Upper lobe of left lung (tissue), 6 donors: Measurements from ENCODE around the gene BCL7C. TPM values are rescaled to one million over a fixed set of nuclear protein-coding genes. Genes with fewer than 3 reads are reported as not detected.
"Not testable (repeated sequence)": the region's sequence is repeated elsewhere in the genome, so short reads cannot be mapped to it uniquely, and the experiment has no call there.

Experiments
- ATAC-seq, 2 donors: fragments of 200-7000 bp; cut with Tn5 transposase; one replicate each; pipeline ENCODE4 v1.9.1; 2022; ENCODE audit warnings: mild to moderate bottlenecking in 2 of 2, moderate library complexity in 2 of 2; ENCODE audit not compliant: low FRiP score in 2 of 2
- DNase-seq, 2 donors: peaks; one replicate each; pipeline ENCODE4 v3.0.0-alpha.2; 2019 to 2020
- H3K27ac ChIP-seq, 4 donors: fragments of 200-600 bp; sonication (generic); one replicate each; pipeline ENCODE4 v1.5.1; 2016 to 2019
- H3K27me3 ChIP-seq, 4 donors: fragments of 200-600 bp; sonication (generic); one replicate each; pipeline ENCODE4 v1.5.1; 2017 to 2019
- H3K36me3 ChIP-seq, 4 donors: fragments of 200-600 bp; sonication (generic); one replicate each; pipeline ENCODE4 v1.5.1; 2016 to 2019
- H3K4me1 ChIP-seq, 4 donors: fragments of 200-600 bp; sonication (generic); one replicate each; pipeline ENCODE4 v1.5.1; 2018 to 2019
- H3K4me3 ChIP-seq, 4 donors: fragments of 200-600 bp; sonication (generic); one replicate each; pipeline ENCODE4 v1.5.1; 2017 to 2019; ENCODE audit warnings: mild to moderate bottlenecking in 2 of 4, moderate library complexity in 1 of 4
- H3K9me3 ChIP-seq, 4 donors: fragments of 200-600 bp; sonication (generic); one replicate each; pipeline ENCODE4 v1.5.1; 2018 to 2019
- EP300 ChIP-seq, 4 donors: sonication (generic); formaldehyde crosslinking; IDR thresholded peaks; one replicate each; pipeline ENCODE4 v1.5.1; 2017; ENCODE audit warnings: antibody characterized with exemption in 4 of 4, control low read depth in 2 of 4
- POLR2A ChIP-seq, 4 donors: fragments of 450-650 bp; IDR thresholded peaks; one replicate each; pipeline ENCODE4 v1.5.1; 2016 to 2017; ENCODE audit warnings: antibody characterized with exemption in 4 of 4, mild to moderate bottlenecking in 2 of 4
- POLR2AphosphoS5 ChIP-seq, 2 donors: sonication (generic); formaldehyde crosslinking; IDR thresholded peaks; one replicate each; pipeline ENCODE4 v1.5.1; 2017; ENCODE audit warnings: antibody characterized with exemption in 2 of 2
- WGBS, 2 donors: methylation state at CpG; one replicate each; pipeline ENCODE4 v1.1.5; 2017 to 2018; 5-methylcytosine and 5-hydroxymethylcytosine counted together
- total RNA-seq, 6 donors: library from RNA; depleted of rRNA in 4 of 6; stranded (reverse); fragments of >200 nt in 4 of 6; gene quantifications; one replicate each; pipeline versions ENCODE4 v1.1.0 to v1.2.1, GENCODE V29; 2016 to 2021
- TF ChIP-seq, protein P1 (sequence below), 6 experiments: fragments of 450-650 bp in 4 of 6; fragments of 200-600 bp in 2 of 6; sonication (generic) in 2 of 6; IDR thresholded peaks; one replicate each; pipeline ENCODE4 v1.5.1; 2016 to 2019; ENCODE audit warnings: antibody characterized with exemption in 6 of 6
- donor health status: DM: no; HTN: no; CAD: no; lungs with moderate emphysema.
- donor health status: DM: no; HTN: yes; CAD: no; lungs with severe emphysema.

BCL7C gene
- total RNA-seq = 10 to 100 TPM; 15.7 to 32.8 (median 28.2) TPM

GRCh38 chr16:30893744-30894539 lies at the start of gene BCL7C:
TSS of gene BCL7C (minus strand) at chr16:30894077. CDS start at chr16:30893944, 133 bp downstream.
- H3K9me3 ChIP-seq = no peaks in the 10 kb centered on the region
- no peak for TF ChIP-seq EP300 (IDR thresholded peaks at IDR 0.05)
- TF ChIP-seq POLR2AphosphoS5 (IDR thresholded peaks at IDR 0.05) = peak; percentile 47 to 54
- TF ChIP-seq, protein P1, sequence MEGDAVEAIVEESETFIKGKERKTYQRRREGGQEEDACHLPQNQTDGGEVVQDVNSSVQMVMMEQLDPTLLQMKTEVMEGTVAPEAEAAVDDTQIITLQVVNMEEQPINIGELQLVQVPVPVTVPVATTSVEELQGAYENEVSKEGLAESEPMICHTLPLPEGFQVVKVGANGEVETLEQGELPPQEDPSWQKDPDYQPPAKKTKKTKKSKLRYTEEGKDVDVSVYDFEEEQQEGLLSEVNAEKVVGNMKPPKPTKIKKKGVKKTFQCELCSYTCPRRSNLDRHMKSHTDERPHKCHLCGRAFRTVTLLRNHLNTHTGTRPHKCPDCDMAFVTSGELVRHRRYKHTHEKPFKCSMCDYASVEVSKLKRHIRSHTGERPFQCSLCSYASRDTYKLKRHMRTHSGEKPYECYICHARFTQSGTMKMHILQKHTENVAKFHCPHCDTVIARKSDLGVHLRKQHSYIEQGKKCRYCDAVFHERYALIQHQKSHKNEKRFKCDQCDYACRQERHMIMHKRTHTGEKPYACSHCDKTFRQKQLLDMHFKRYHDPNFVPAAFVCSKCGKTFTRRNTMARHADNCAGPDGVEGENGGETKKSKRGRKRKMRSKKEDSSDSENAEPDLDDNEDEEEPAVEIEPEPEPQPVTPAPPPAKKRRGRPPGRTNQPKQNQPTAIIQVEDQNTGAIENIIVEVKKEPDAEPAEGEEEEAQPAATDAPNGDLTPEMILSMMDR (IDR thresholded peaks at IDR 0.05) = peak; percentile 31 to 86 (median 66)
- TF ChIP-seq POLR2A (IDR thresholded peaks at IDR 0.05) = peak in 2 of 4 donors; percentile 26 to 66
- DNase-seq = peak; percentile 96 to 99
- 0 to 5% methylated on average over 5 to 20 of the region's 97 CpGs for WGBS, 2 donors
- ATAC-seq = peak; percentile 88 to 94
- H3K36me3 ChIP-seq = peaks cover 0 to 29% (median 15%) of the 10 kb centered on the region in 4 donors
- peak within 1 kb of the TSS; percentile 48 to 84 (median 74) for H3K4me3 ChIP-seq
- no peaks in the 10 kb centered on the region for H3K27me3 ChIP-seq
- peak within 1 kb of the TSS; percentile 95 to 99 (median 97) for H3K27ac ChIP-seq
- H3K4me1 ChIP-seq = peaks cover 28 to 48% (median 40%) of the 10 kb centered on the region in 4 donors

DNA sequence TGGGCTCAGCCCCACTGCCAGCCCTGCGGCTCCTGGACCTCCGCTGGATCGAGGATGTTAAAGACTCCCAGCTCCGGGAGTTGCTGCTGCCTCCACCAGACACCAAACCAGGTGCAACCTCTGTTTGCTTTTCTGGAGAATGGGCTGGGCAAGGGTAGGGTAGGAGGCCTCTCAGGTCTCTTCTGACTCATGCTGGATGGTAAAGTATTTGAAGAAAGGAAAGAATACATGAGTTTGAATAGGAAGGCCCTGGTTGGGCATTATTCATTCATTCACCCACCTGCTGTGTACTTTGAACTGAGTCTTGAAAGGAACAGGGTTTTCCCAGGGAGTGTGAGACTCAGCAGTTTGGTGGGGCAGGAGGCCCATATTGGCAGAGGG lies 48.5 kb upstream of the BCL7C start:
- Histone ChIP-seq H3K4me3 (peak overlapping the region in 1 of 4 donors; percentile 15), H3K9me3 (no peaks in the 10 kb centered on the region), H3K27me3 (no peaks in the 10 kb centered on the region), H3K4me1 (peaks cover 5 to 20% (median 8%) of the 10 kb centered on the region in 4 donors), H3K36me3 (peaks cover 0 to 26% (median 2%) of the 10 kb centered on the region in 4 donors), H3K27ac (peak overlapping the region in 3 of 4 donors; percentile 5 to 58 (median 40))
- WGBS, 2 donors = 71 to 82% methylated on average over 1 to 4 of the region's 4 CpGs
- DNase-seq (no peak), ATAC-seq (no peak)
- TF ChIP-seq, protein P1 (IDR thresholded peaks at IDR 0.05) = no peak
- TF ChIP-seq EP300 (IDR thresholded peaks at IDR 0.05) (no peak), POLR2AphosphoS5 (IDR thresholded peaks at IDR 0.05) (no peak), POLR2A (IDR thresholded peaks at IDR 0.05) (no peak)

DNA sequence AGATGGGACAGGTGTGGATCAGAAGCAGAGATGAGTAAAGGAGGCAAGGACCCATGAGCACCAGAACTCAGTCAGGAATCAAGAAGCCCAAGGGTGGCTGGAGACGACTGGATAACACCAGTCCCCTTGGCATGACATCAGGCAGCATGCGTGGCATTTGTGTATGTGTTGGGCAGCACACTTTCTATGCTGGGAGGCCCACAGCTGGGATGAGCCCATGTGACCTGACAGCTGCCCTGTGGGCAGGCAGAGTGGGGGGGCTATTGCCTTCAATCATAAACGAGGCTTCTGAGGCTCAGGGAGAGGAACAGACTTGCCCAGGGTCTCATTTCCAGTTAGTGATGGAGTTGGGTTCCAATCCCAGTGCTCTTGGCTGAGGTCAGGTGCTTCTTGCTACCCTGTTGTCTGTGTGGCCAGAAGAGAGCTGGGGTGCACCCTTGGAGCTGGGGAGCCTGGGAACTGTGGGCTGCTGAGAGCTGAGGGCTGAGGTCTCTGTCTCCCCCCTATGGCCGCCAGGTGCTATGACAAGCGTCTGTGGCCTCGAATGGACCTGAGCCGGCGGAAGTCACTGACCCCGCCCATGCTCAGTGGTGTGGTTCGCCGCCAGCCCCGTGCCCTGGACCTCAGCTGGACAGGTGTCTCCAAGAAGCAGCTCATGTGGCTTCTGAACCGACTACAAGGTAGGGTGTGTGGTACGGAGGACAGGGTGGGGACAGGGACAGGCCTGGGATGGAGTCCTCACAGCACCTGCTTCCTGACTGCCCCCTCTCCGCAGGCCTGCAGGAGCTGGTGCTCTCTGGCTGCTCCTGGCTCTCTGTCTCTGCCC lies 47.9 kb upstream of the BCL7C start:
- H3K36me3 ChIP-seq = peaks cover 0 to 28% (median 4%) of the 10 kb centered on the region in 4 donors
- H3K9me3 ChIP-seq = no peaks in the 10 kb centered on the region
- DNase-seq (peak; percentile 87 to 94), ATAC-seq (peak; percentile 97)
- H3K4me3 ChIP-seq = peak overlapping the region in 1 of 4 donors; percentile 15
- WGBS, 2 donors = 26 to 86% methylated on average over 2 to 15 of the region's 15 CpGs
- peaks cover 5 to 21% (median 8%) of the 10 kb centered on the region in 4 donors for H3K4me1 ChIP-seq
- TF ChIP-seq EP300 (IDR thresholded peaks at IDR 0.05) (no peak), POLR2AphosphoS5 (IDR thresholded peaks at IDR 0.05) (peak in 1 of 2 donors; percentile 5), POLR2A (IDR thresholded peaks at IDR 0.05) (no peak)
- TF ChIP-seq, protein P1 (IDR thresholded peaks at IDR 0.05) = peak; percentile 86 to 96 (median 92)
- H3K27ac ChIP-seq = peak overlapping the region in 3 of 4 donors; percentile 5 to 58 (median 40)
- no peaks in the 10 kb centered on the region for H3K27me3 ChIP-seq

- peaks cover 0 to 29% (median 6%) of the 10 kb centered on the region in 4 donors for H3K36me3 ChIP-seq
- not testable (repeated sequence) for H3K27me3 ChIP-seq, H3K9me3 ChIP-seq, H3K4me3 ChIP-seq, ATAC-seq, DNase-seq, H3K27ac ChIP-seq
- WGBS, 2 donors = 96% methylated on average over 8 of the region's 8 CpGs
- peaks cover 5 to 21% (median 8%) of the 10 kb centered on the region in 4 donors for H3K4me1 ChIP-seq
Observed at GRCh38 chr16:30939571-30939970, 45.7 kb upstream of the BCL7C start.

DNA sequence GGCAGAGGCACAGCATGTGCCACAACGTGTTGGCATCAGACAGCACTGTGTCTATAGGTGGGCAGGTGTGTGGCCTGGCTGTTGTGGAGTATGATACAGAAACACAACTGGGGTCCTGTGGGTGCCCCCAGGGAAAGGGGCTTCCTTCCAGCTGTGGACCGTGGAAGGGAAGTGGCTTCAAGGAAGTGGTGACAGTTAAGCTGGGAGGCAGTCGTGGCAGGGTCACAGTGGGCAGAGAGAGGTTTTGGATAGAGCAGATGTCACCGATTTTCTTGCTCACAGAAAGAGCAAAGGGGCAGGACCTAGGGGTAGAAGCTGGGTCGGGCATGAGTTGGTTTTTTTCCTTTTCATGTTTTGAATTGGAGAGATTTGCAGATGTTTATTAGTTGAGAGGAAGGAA lies 43.8 kb upstream of the BCL7C start:
- Histone ChIP-seq H3K27me3 (no peaks in the 10 kb centered on the region), H3K4me1 (peaks cover 5 to 21% (median 8%) of the 10 kb centered on the region in 4 donors), H3K9me3 (no peaks in the 10 kb centered on the region), H3K27ac (no peak overlapping the region), H3K36me3 (peaks cover 0 to 20% (median 9%) of the 10 kb centered on the region in 4 donors), H3K4me3 (no peak overlapping the region)
- no peak for TF ChIP-seq POLR2AphosphoS5 (IDR thresholded peaks at IDR 0.05)
- TF ChIP-seq EP300 (IDR thresholded peaks at IDR 0.05) = no peak
- no peak for TF ChIP-seq POLR2A (IDR thresholded peaks at IDR 0.05)
- TF ChIP-seq, protein P1 (IDR thresholded peaks at IDR 0.05) = no peak
- no peak for DNase-seq
- no peak for ATAC-seq
- WGBS, 2 donors = 36 to 43% methylated on average over 5 of the region's 5 CpGs
